ENCODE data around the gene USP15.

The USP15 gene

GRCh38 chr12:62294378-62294777 lies 34.2 kb downstream of the USP15 start:
- Histone ChIP-seq H3K4me2 (ENCODE audit: low read length) (no peak overlapping the region), H3K4ac (ENCODE audit: low read depth, low read length) (no peak overlapping the region), H2BK120ac (ENCODE audit: low read depth, low read length) (no peak overlapping the region), H4K8ac (ENCODE audit: low read depth, low read length) (no peak overlapping the region), H2BK5ac (ENCODE audit: low read length) (no peak overlapping the region), H2BK15ac (replicated peaks; ENCODE audit: low read depth) (no peak overlapping the region), H3K56ac (ENCODE audit: low read length) (no peak overlapping the region), H3K23ac (ENCODE audit: low read length) (no peak overlapping the region), H3K79me1 (ENCODE audit: low read length) (peaks cover 16% of the 10 kb centered on the region), H3K9ac (ENCODE audit: low read length) (no peak overlapping the region), H3K79me2 (ENCODE audit: control insufficient read depth, insufficient read depth, low read length) (peaks cover 16% of the 10 kb centered on the region), H4K5ac (ENCODE audit: low read length) (no peak overlapping the region), H3K36me3 (ENCODE audit: control insufficient read depth, insufficient read depth, low read length) (no peaks in the 10 kb centered on the region), H3K4me1 (ENCODE audit: control insufficient read depth, low read depth, low read length) (peaks cover 12% of the 10 kb centered on the region), H3K18ac (ENCODE audit: low read length) (no peak overlapping the region), H3K27me3 (ENCODE audit: insufficient read depth, low read length, poor library complexity) (no peaks in the 10 kb centered on the region), H3K4me3 (ENCODE audit: low read length) (no peak overlapping the region), H2AK5ac (ENCODE audit: low read length) (no peak overlapping the region), H3K27ac (ENCODE audit: low read depth, low read length) (no peak overlapping the region)
- no peak for DNase-seq
- WGBS (ENCODE audit: extremely low coverage, insufficient coverage, low lambda C conversion rate) = 100% methylated on average over 1 of the region's 1 CpG

GRCh38 chr12:62296001-62296400 lies 35.8 kb downstream of the USP15 start:
- no peak overlapping the region for H3K9ac ChIP-seq (ENCODE audit: low read length)
- peak; percentile 92 for DNase-seq
- WGBS (ENCODE audit: extremely low coverage, insufficient coverage, low lambda C conversion rate) = no CpG with 5 or more reads among the region's 2 CpGs
- H3K4me3 ChIP-seq (ENCODE audit: low read length) = no peak overlapping the region
- no peak overlapping the region for H3K23ac ChIP-seq (ENCODE audit: low read length)
- peak overlapping the region; percentile 6 for H3K27ac ChIP-seq (ENCODE audit: low read depth, low read length)
- no peak overlapping the region for H3K56ac ChIP-seq (ENCODE audit: low read length)
- H2BK15ac ChIP-seq (replicated peaks; ENCODE audit: low read depth) = no peak overlapping the region
- no peak overlapping the region for H3K4me2 ChIP-seq (ENCODE audit: low read length)
- H2AK5ac ChIP-seq (ENCODE audit: low read length) = no peak overlapping the region
- no peak overlapping the region for H3K4ac ChIP-seq (ENCODE audit: low read depth, low read length)
- peaks cover 12% of the 10 kb centered on the region for H3K4me1 ChIP-seq (ENCODE audit: control insufficient read depth, low read depth, low read length)
- H3K36me3 ChIP-seq (ENCODE audit: control insufficient read depth, insufficient read depth, low read length) = no peaks in the 10 kb centered on the region
- H4K8ac ChIP-seq (ENCODE audit: low read depth, low read length) = no peak overlapping the region
- H3K27me3 ChIP-seq (ENCODE audit: insufficient read depth, low read length, poor library complexity) = no peaks in the 10 kb centered on the region
- H4K5ac ChIP-seq (ENCODE audit: low read length) = no peak overlapping the region
- H2BK120ac ChIP-seq (ENCODE audit: low read depth, low read length) = no peak overlapping the region
- peaks cover 13% of the 10 kb centered on the region for H3K79me2 ChIP-seq (ENCODE audit: control insufficient read depth, insufficient read depth, low read length)
- H3K79me1 ChIP-seq (ENCODE audit: low read length) = peaks cover 15% of the 10 kb centered on the region
- no peak overlapping the region for H3K18ac ChIP-seq (ENCODE audit: low read length)
- no peak overlapping the region for H2BK5ac ChIP-seq (ENCODE audit: low read length)

- no peak overlapping the region for H3K4ac ChIP-seq (ENCODE audit: low read depth, low read length)
- no peak overlapping the region for H3K4me3 ChIP-seq (ENCODE audit: low read length)
- no peak overlapping the region for H3K27ac ChIP-seq (ENCODE audit: low read depth, low read length)
- no peak overlapping the region for H2AK5ac ChIP-seq (ENCODE audit: low read length)
- peaks cover 5% of the 10 kb centered on the region for H3K79me2 ChIP-seq (ENCODE audit: control insufficient read depth, insufficient read depth, low read length)
- H3K79me1 ChIP-seq (ENCODE audit: low read length) = peaks cover 8% of the 10 kb centered on the region
- no peak overlapping the region for H3K23ac ChIP-seq (ENCODE audit: low read length)
- no peak overlapping the region for H4K8ac ChIP-seq (ENCODE audit: low read depth, low read length)
- H3K18ac ChIP-seq (ENCODE audit: low read length) = no peak overlapping the region
- H2BK5ac ChIP-seq (ENCODE audit: low read length) = no peak overlapping the region
- H3K9ac ChIP-seq (ENCODE audit: low read length) = no peak overlapping the region
- no peak overlapping the region for H3K56ac ChIP-seq (ENCODE audit: low read length)
- H3K27me3 ChIP-seq (ENCODE audit: insufficient read depth, low read length, poor library complexity) = no peaks in the 10 kb centered on the region
- DNase-seq = no peak
- no peak overlapping the region for H2BK15ac ChIP-seq (replicated peaks; ENCODE audit: low read depth)
- no peak overlapping the region for H4K5ac ChIP-seq (ENCODE audit: low read length)
- no peaks in the 10 kb centered on the region for H3K36me3 ChIP-seq (ENCODE audit: control insufficient read depth, insufficient read depth, low read length)
- peaks cover 9% of the 10 kb centered on the region for H3K4me1 ChIP-seq (ENCODE audit: control insufficient read depth, low read depth, low read length)
- H3K4me2 ChIP-seq (ENCODE audit: low read length) = no peak overlapping the region
- no peak overlapping the region for H2BK120ac ChIP-seq (ENCODE audit: low read depth, low read length)
These were observed 37.1 kb downstream of the USP15 start for GRCh38 chr12:62297321-62297720.

GRCh38 chr12:62299617-62300016 lies 39.4 kb downstream of the USP15 start:
- no peak overlapping the region for H2AK5ac ChIP-seq (ENCODE audit: low read length)
- peaks cover 3% of the 10 kb centered on the region for H3K79me1 ChIP-seq (ENCODE audit: low read length)
- H3K4ac ChIP-seq (ENCODE audit: low read depth, low read length) = no peak overlapping the region
- H4K8ac ChIP-seq (ENCODE audit: low read depth, low read length) = no peak overlapping the region
- no peaks in the 10 kb centered on the region for H3K79me2 ChIP-seq (ENCODE audit: control insufficient read depth, insufficient read depth, low read length)
- no peaks in the 10 kb centered on the region for H3K27me3 ChIP-seq (ENCODE audit: insufficient read depth, low read length, poor library complexity)
- DNase-seq = no peak
- no peak overlapping the region for H4K5ac ChIP-seq (ENCODE audit: low read length)
- no peak overlapping the region for H3K18ac ChIP-seq (ENCODE audit: low read length)
- no peak overlapping the region for H2BK120ac ChIP-seq (ENCODE audit: low read depth, low read length)
- H3K56ac ChIP-seq (ENCODE audit: low read length) = no peak overlapping the region
- no peak overlapping the region for H2BK5ac ChIP-seq (ENCODE audit: low read length)
- H3K4me3 ChIP-seq (ENCODE audit: low read length) = no peak overlapping the region
- H3K9ac ChIP-seq (ENCODE audit: low read length) = no peak overlapping the region
- H2BK15ac ChIP-seq (replicated peaks; ENCODE audit: low read depth) = no peak overlapping the region
- no CpG with 5 or more reads among the region's 3 CpGs for WGBS (ENCODE audit: extremely low coverage, insufficient coverage, low lambda C conversion rate)
- H3K27ac ChIP-seq (ENCODE audit: low read depth, low read length) = no peak overlapping the region
- no peak overlapping the region for H3K23ac ChIP-seq (ENCODE audit: low read length)
- peaks cover 5% of the 10 kb centered on the region for H3K4me1 ChIP-seq (ENCODE audit: control insufficient read depth, low read depth, low read length)
- H3K36me3 ChIP-seq (ENCODE audit: control insufficient read depth, insufficient read depth, low read length) = peaks cover 2% of the 10 kb centered on the region
- H3K4me2 ChIP-seq (ENCODE audit: low read length) = no peak overlapping the region

GRCh38 chr12:62301080-62301798 lies 41.0 kb downstream of the USP15 start:
- H3K4me2 ChIP-seq (ENCODE audit: low read length) = no peak overlapping the region
- no peak overlapping the region for H3K9ac ChIP-seq (ENCODE audit: low read length)
- no peaks in the 10 kb centered on the region for H3K4me1 ChIP-seq (ENCODE audit: control insufficient read depth, low read depth, low read length)
- H2BK5ac ChIP-seq (ENCODE audit: low read length) = no peak overlapping the region
- no peaks in the 10 kb centered on the region for H3K79me2 ChIP-seq (ENCODE audit: control insufficient read depth, insufficient read depth, low read length)
- peaks cover 1% of the 10 kb centered on the region for H3K79me1 ChIP-seq (ENCODE audit: low read length)
- no peak for DNase-seq
- H3K36me3 ChIP-seq (ENCODE audit: control insufficient read depth, insufficient read depth, low read length) = peaks cover 2% of the 10 kb centered on the region
- H2AK5ac ChIP-seq (ENCODE audit: low read length) = no peak overlapping the region
- H3K56ac ChIP-seq (ENCODE audit: low read length) = no peak overlapping the region
- no peak overlapping the region for H3K18ac ChIP-seq (ENCODE audit: low read length)
- no peak overlapping the region for H4K8ac ChIP-seq (ENCODE audit: low read depth, low read length)
- H3K27ac ChIP-seq (ENCODE audit: low read depth, low read length) = no peak overlapping the region
- H2BK15ac ChIP-seq (replicated peaks; ENCODE audit: low read depth) = no peak overlapping the region
- no peaks in the 10 kb centered on the region for H3K27me3 ChIP-seq (ENCODE audit: insufficient read depth, low read length, poor library complexity)
- H3K23ac ChIP-seq (ENCODE audit: low read length) = no peak overlapping the region
- no peak overlapping the region for H3K4ac ChIP-seq (ENCODE audit: low read depth, low read length)
- H2BK120ac ChIP-seq (ENCODE audit: low read depth, low read length) = no peak overlapping the region
- H4K5ac ChIP-seq (ENCODE audit: low read length) = no peak overlapping the region
- WGBS (ENCODE audit: extremely low coverage, insufficient coverage, low lambda C conversion rate) = no CpG with 5 or more reads among the region's 6 CpGs
- no peak overlapping the region for H3K4me3 ChIP-seq (ENCODE audit: low read length)

- Histone ChIP-seq H2BK5ac (ENCODE audit: low read length) (no peak overlapping the region), H4K5ac (ENCODE audit: low read length) (no peak overlapping the region), H3K79me2 (ENCODE audit: control insufficient read depth, insufficient read depth, low read length) (no peaks in the 10 kb centered on the region), H3K36me3 (ENCODE audit: control insufficient read depth, insufficient read depth, low read length) (peaks cover 2% of the 10 kb centered on the region), H3K27me3 (ENCODE audit: insufficient read depth, low read length, poor library complexity) (no peaks in the 10 kb centered on the region), H3K4ac (ENCODE audit: low read depth, low read length) (no peak overlapping the region), H2AK5ac (ENCODE audit: low read length) (no peak overlapping the region), H4K8ac (ENCODE audit: low read depth, low read length) (no peak overlapping the region), H3K9ac (ENCODE audit: low read length) (no peak overlapping the region), H2BK15ac (replicated peaks; ENCODE audit: low read depth) (no peak overlapping the region), H3K4me3 (ENCODE audit: low read length) (no peak overlapping the region), H3K27ac (ENCODE audit: low read depth, low read length) (no peak overlapping the region), H3K56ac (ENCODE audit: low read length) (no peak overlapping the region), H2BK120ac (ENCODE audit: low read depth, low read length) (no peak overlapping the region), H3K4me2 (ENCODE audit: low read length) (no peak overlapping the region), H3K18ac (ENCODE audit: low read length) (no peak overlapping the region), H3K4me1 (ENCODE audit: control insufficient read depth, low read depth, low read length) (no peaks in the 10 kb centered on the region), H3K79me1 (ENCODE audit: low read length) (peaks cover 1% of the 10 kb centered on the region), H3K23ac (ENCODE audit: low read length) (no peak overlapping the region)
- WGBS (ENCODE audit: extremely low coverage, insufficient coverage, low lambda C conversion rate) = no CpG with 5 or more reads among the region's 1 CpG
- no peak for DNase-seq
These were observed 41.6 kb downstream of the USP15 start for GRCh38 chr12:62301799-62302133.

Data from mesendoderm (in vitro differentiated cells).